Cerebellar nuclear complex (tissue), 1 donor: ENCODE results near the gene CMIP.
"Not testable (repeated sequence)": the region's sequence is repeated elsewhere in the genome, so short reads cannot be mapped to it uniquely, and the experiment has no call there.

Experiments
- DNase-seq, 2 experiments: peaks; one replicate each; lab custom pipeline; 2025; lab: John Stamatoyannopoulos, UW

The CMIP gene

GRCh38 chr16:81517629-81518438, 73.2 kb downstream of the CMIP start:
- no peak for DNase-seq

DNA sequence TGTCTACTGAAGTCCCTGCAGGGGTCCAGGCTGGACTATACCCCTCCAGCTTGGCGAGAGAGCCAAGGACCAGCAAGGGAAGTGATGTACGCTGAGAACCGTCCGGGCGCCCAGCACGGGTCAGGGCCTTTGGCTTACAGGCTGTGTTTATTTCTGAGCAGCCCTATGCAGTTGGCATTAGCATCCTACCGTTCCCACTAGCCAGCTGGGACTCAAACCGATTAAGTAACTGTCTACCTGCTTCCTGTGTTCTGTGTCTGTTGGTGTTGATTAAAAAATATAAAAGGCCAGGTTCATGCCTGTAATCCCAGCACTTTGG, 73.8 kb downstream of the CMIP start:
- DNase-seq: no peak

- DNase-seq: no peak
Measured at GRCh38 chr16:81519301-81520150, 74.9 kb downstream of the CMIP start.

- DNase-seq: no peak
Measured at GRCh38 chr16:81520151-81520470, 75.5 kb downstream of the CMIP start.

DNA sequence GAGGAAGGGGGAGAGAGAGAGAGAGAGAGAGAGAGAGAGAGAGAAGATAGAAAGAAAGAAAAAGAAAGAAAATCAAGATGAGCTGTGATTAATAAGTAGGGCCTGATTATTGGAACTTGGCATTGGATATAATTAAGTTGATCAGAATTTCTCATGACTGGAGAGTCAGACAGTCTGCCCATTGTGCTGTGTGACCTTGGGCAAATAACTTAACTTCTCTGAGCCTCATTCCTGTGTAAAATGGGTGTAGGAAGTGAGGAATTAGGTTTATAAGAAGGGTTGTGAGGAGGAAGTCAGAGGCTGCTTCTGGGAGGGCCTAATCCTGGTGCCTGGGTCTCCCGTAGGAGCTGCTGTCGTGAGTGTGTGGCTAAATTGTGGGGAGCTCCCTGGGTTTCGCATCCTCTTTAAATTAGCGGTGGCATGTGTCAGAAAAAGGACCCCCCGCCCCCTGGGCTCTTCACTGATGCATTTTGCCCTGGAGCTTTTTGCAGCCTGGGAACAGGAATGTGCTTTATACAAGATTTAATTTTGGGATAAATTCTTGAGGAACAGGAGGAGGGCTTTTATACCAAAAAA, 76.0 kb downstream of the CMIP start:
- no peak for DNase-seq

DNA sequence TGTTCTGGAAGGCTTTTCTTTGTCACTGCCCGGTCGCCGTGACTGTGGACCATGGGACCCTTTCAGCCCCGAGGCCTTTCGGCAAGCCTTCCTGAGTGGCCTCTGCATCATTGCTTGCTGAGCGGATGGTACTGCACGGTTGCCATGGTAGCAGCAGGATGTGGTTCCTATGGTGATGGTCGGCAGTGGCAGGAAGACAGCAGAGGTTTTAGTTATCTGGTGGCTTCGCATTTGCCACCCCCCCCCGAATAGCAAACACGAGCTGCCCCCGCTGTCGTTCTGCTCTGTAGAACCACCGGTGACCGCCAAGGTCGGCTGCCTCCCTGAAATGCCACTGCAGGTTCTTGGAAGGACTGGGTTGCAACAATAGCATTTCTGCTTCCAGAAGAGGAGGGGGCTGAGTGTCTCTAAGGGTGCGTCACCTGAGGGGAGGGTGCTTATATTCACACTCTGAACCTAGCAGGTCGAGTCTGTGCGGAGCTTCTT, 76.6 kb downstream of the CMIP start:
- DNase-seq: no peak

DNA sequence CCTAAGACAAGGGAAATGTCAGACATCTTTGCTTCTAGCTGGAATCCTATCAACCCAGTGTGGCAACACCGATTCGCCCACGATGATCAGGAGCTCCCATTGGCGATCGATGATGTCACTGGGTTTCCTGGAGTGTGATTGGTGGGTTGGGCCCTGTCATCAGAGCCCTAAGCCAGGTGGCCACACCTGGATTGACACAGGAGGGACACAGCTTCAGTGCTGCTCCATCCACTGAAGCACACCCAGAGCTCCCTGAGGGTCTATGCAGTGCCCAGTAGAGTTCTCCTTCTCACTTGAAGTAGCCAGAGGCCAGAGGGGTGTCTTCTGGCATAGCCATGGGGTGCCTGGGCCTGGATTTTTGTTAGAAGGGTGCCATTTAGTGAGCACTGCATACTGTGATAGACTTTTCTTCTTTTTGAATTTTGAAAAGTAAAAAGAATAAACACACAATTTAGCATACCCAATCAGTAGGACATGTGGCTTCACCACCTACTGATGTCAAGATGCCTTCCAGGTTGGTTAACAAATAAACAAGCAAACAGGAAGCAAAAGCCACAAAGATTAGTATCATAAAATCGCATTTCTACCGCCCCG, 77.6 kb downstream of the CMIP start:
- no peak for DNase-seq

DNA sequence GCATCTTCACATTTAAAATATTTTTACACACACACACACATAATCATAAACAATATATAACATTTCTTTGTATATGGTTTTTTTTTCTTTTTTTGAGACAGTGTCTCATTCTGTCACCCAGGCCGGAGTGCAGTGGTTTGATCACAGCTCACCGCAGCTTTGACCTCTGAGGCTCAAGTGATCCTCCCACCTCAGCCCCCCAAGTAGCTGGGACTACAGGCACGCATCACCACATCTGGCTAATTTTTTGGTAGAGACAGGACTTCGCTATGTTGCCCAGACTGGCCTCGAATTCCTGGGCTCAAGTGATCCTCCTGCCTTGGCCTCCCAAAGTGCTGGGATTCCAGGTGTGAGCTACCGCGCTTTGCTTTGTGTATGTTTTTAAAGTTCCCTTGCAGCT, 78.2 kb downstream of the CMIP start:
- DNase-seq: not testable (repeated sequence)

DNA sequence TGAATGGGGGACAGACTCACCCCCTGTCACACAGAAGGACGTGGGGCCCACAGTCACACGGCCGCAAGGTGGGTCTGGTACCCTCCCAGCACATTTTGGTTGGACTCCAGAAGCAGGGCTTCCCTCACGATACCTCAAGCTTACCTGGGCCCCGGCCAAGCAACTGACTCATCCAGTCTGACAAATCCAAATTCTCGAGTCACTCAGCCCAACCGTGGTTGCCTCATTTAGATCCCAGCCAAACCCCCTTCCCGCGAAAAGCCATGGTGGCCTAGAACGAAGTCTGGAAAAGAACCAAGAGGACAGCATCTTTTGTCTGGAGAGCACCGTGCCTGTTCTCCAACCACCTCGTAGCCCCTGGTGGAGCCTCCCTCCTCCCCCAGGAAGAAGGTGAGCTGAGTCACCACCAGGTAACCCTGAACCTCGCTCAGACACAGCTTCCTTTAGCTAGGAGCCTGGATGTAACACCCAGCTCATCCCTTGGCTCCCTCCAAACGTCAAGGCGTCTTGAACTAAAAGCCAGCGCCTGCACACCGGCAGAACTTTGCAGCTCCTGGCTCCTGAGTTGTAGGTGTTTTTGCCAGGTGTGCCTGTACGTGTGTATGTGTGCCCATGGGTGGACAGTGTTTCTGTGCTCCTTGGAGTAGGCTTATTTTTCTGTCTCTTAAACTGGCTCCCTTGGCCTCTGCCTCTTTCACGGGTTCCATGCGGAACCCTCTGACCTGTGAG, 78.9 kb downstream of the CMIP start:
- no peak for DNase-seq

GRCh38 chr16:81524382-81524781, 79.8 kb downstream of the CMIP start:
- no peak for DNase-seq

GRCh38 chr16:81524885-81525284, 80.3 kb downstream of the CMIP start:
- DNase-seq: not testable (repeated sequence)

DNA sequence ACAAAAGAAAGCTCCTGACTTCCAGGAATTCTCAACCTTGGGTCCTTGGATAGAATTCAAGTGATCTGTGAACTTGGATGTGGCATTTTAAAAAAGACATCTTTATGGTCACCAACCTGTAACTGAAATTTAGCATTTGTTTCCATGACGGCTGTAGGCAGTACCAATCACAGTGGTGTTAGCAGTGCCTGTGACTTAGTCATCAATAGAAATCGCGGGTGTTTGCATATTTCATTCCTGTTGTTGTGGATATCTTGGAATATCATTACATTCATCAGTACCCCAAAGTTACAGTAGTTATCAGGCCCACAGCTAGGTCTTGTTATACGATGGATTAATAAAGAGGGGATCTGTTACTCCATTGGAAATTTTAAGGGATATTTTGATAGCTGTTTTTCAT, 81.6 kb downstream of the CMIP start:
- no peak for DNase-seq

DNA sequence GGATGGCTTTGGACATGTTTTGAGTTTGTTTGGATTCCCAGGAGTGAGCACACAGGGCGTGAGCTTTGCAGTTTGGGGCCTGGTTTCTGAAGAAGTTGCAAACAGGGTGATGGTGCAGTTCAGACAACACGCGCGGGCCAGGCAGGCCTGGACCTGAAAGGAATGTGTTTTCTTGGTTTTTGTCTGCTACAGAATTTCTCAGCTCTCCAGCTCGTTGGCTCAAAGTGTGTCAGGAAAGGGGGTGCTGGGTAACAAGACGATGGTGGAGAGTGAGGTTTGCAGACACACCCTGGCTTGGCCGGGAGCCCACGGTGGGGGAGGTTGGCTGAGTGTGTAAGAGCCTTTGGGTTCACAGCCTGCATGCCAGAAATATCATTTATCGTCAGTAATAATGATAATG, 82.3 kb downstream of the CMIP start:
- no peak for DNase-seq

DNA sequence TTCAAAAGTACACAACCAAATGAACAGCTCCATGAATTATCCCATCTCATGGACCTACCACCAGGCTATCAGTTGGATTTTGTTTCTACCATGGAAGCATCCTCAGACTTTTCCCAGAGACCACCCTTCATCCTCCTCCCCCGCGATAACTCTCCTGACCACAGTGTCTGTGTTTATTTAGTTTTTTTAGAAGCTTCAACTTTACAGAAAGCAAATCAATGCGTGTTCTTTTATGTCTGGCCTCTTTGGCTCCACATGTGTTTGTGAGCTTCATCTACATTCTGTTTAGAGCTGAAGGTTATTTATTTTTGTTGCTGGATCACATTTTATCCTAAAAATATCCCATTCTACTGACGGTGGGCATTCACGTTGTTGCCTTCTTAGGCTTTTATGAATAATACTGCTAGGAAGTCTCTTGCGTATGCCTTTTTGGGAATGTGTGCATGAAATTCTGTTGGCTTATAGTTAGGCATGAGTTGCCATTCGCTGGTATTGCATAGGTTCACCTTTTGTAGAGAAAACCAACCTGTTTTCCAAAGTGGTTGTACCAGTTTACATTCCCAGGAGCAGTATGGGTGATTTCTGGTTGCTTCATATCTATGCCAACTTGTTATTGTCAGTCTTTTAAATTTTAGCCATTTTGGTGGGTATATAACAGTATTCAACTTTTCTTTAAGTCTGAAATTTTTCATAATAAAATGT, 83.0 kb downstream of the CMIP start:
- DNase-seq: no peak

- no peak for DNase-seq
Measured at GRCh38 chr16:81528256-81528655, 83.6 kb downstream of the CMIP start.

DNA sequence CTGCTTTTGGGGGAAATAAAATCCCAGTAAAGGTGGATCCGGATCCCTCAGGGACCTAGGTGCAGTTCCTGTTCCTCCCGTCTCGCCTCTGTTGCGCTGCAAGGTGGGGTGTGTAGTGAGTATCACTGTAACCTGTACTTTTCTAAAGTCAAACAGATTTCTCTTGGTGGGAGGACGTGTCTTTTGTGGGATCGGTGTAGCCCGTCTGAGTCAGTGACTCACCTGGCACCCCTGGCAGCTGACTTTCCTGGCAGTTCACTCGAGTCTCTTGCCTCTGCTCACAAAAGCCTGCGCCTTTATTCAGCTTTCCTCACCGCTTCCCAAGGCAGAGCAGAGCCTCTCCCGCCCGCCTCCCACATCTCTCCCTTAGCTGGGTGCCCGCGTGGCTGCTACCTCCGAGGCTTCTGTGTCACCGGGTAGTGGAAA, 85.7 kb downstream of the CMIP start:
- DNase-seq: no peak

- no peak for DNase-seq
Measured at GRCh38 chr16:81530814-81531213, 86.2 kb downstream of the CMIP start.

DNA sequence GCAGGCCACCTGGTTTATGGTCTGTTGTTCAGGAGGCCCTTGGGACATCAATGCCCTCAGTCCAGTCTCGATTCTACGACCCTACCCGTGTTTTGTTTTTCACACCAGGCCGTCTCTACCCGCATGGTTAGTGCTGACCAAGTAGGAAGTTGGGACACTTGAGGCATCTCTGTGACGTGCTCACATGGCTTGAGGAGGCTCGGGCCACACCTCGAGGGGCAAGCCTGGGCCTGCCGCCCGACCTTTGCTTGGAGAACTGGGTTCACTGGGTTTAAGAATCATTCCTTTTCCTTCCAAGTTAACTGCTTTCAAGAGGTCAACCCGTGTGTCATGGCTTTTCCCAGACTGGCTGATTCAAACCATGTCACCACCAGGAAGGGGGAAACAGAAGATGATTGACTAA, 86.8 kb downstream of the CMIP start:
- DNase-seq: no peak

- no peak for DNase-seq
Measured at GRCh38 chr16:81532491-81533174, 88.0 kb downstream of the CMIP start.

- DNase-seq: no peak
Measured at GRCh38 chr16:81533175-81533507, 88.5 kb downstream of the CMIP start.
